Left renal cortex interstitium (tissue), 4 donors: ENCODE data around the gene SMIM15. TPM values are rescaled to one million over a fixed set of nuclear protein-coding genes. Genes with fewer than 3 reads are reported as not detected.
"Not testable (repeated sequence)": the region's sequence is repeated elsewhere in the genome, so short reads cannot be mapped to it uniquely, and the experiment has no call there.

ENCODE experiments used
- DNase-seq, 4 donors: peaks; one replicate each; pipeline ENCODE4 v3.0.0-alpha.2; 2013; ENCODE audit warnings: low read depth in 4 of 4, low spot score in 2 of 4, missing footprints in 1 of 4
- polyA plus RNA-seq, 4 donors: library from polyadenylated mRNA; unstranded; fragments of 120-200 nt; gene quantifications; one replicate each; pipeline ENCODE4 v1.2.1, GENCODE V29; 2013; ENCODE audit not compliant: insufficient read length in 4 of 4

Gene SMIM15
- polyA plus RNA-seq, result 10 to 100 TPM; 82.8 to 97.9 (median 90.3) TPM

- DNase-seq, result peak; percentile 76 to 87 (median 80)
These were observed at the start of gene SMIM15 for GRCh38 chr5:61162010-61162831. Gene SMIM15 (minus strand): TSS chr5:61162468. CDS start chr5:61160171, 2,297 bp downstream.

GRCh38 chr5:61207884-61208283 is 45.6 kb upstream of the SMIM15 start:
- DNase-seq, result no peak

GRCh38 chr5:61205013-61205412 is 42.7 kb upstream of the SMIM15 start:
- DNase-seq, result no peak

- no peak for DNase-seq
These were observed 39.9 kb upstream of the SMIM15 start for GRCh38 chr5:61202213-61202612.

GRCh38 chr5:61200582-61201155 is 38.4 kb upstream of the SMIM15 start:
- DNase-seq, result no peak

- no peak for DNase-seq
These were observed 36.3 kb upstream of the SMIM15 start for GRCh38 chr5:61198606-61199005.

GRCh38 chr5:61187826-61188225 is 25.6 kb upstream of the SMIM15 start:
- DNase-seq, result not testable (repeated sequence)

- not testable (repeated sequence) for DNase-seq
These were observed 25.1 kb upstream of the SMIM15 start for GRCh38 chr5:61187352-61187751.

GRCh38 chr5:61186634-61187033 is 24.4 kb upstream of the SMIM15 start:
- no peak for DNase-seq

- no peak for DNase-seq
These were observed 22.4 kb upstream of the SMIM15 start for GRCh38 chr5:61184708-61185107.

- no peak for DNase-seq
These were observed 21.3 kb upstream of the SMIM15 start for GRCh38 chr5:61183538-61183937.

- no peak for DNase-seq
These were observed 20.2 kb upstream of the SMIM15 start for GRCh38 chr5:61182449-61182848.

- no peak for DNase-seq
These were observed 18.6 kb upstream of the SMIM15 start for GRCh38 chr5:61180886-61181285.

GRCh38 chr5:61178702-61179101 is 16.4 kb upstream of the SMIM15 start:
- no peak for DNase-seq

GRCh38 chr5:61177716-61178115 is 15.4 kb upstream of the SMIM15 start:
- no peak for DNase-seq

- DNase-seq, result no peak
These were observed 14.8 kb upstream of the SMIM15 start for GRCh38 chr5:61177070-61177469.

- no peak for DNase-seq
These were observed 14.4 kb upstream of the SMIM15 start for GRCh38 chr5:61176631-61177030.

- no peak for DNase-seq
These were observed 9.2 kb upstream of the SMIM15 start for GRCh38 chr5:61171479-61171878.

GRCh38 chr5:61168951-61169350 is 6.7 kb upstream of the SMIM15 start:
- no peak for DNase-seq

GRCh38 chr5:61167382-61167781 is 5.1 kb upstream of the SMIM15 start:
- DNase-seq, result no peak

GRCh38 chr5:61163905-61164304 is 1.6 kb upstream of the SMIM15 start:
- DNase-seq, result no peak
